ENCODE results near the gene DOHH.

DOHH gene

GRCh38 chr19:3441986-3442329 is 58.5 kb downstream of the DOHH start:
- no peak for DNase-seq (ENCODE audit: low read depth in 2 of 2)

GRCh38 chr19:3441089-3441985 is 59.1 kb downstream of the DOHH start:
- no peak for DNase-seq (ENCODE audit: low read depth in 2 of 2)
